Heart left ventricle (tissue), 16 donors: Measurements from ENCODE around the gene CYB561. TPM values are rescaled to one million over a fixed set of nuclear protein-coding genes. Genes with fewer than 3 reads are reported as not detected.

Source experiments
- ATAC-seq, 4 donors: fragments of 200-7000 bp; cut with Tn5 transposase; one replicate each; pipeline ENCODE4 v1.9.1; 2020 to 2022; ENCODE audit warnings: moderate library complexity in 4 of 4, mild to moderate bottlenecking in 3 of 4, moderate number of reproducible peaks in 1 of 4
- DNase-seq, 5 donors: peaks; one replicate each; pipeline ENCODE4 v3.0.0-alpha.2; 2020
- H3K27ac ChIP-seq, 12 donors: fragments of 200-600 bp; sonication (generic) in 4 of 12; one replicate each; pipeline versions ENCODE4 v1.5.0 to v1.8.0; 2016 to 2022; ENCODE audit warnings: mild to moderate bottlenecking in 2 of 12
- H3K27me3 ChIP-seq, 9 donors: fragments of 200-600 bp; sonication (generic) in 2 of 9; one replicate each; pipeline versions ENCODE4 v1.5.1 to v1.8.0; 2016 to 2022; ENCODE audit warnings: mild to moderate bottlenecking in 3 of 9
- H3K36me3 ChIP-seq, 9 donors: fragments of 200-600 bp; sonication (generic) in 2 of 9; one replicate each; pipeline versions ENCODE4 v1.5.0 to v1.8.0; 2018 to 2022; ENCODE audit warnings: mild to moderate bottlenecking in 2 of 9
- H3K4me1 ChIP-seq, 12 donors: fragments of 200-600 bp; sonication (generic) in 4 of 12; one replicate each; pipeline versions ENCODE4 v1.5.0 to v1.8.0; 2016 to 2022; ENCODE audit warnings: mild to moderate bottlenecking in 3 of 12
- H3K4me3 ChIP-seq, 12 donors: fragments of 200-600 bp; sonication (generic) in 4 of 12; one replicate each; pipeline versions ENCODE4 v1.5.0 to v1.8.0; 2017 to 2022; ENCODE audit warnings: mild to moderate bottlenecking in 9 of 12, moderate library complexity in 4 of 12
- H3K9me3 ChIP-seq, 12 donors: fragments of 200-600 bp; sonication (generic) in 4 of 12; one replicate each; pipeline versions ENCODE4 v1.5.0 to v1.8.0; 2016 to 2022; ENCODE audit warnings: mild to moderate bottlenecking in 1 of 12
- POLR2A ChIP-seq, 2 donors: fragments of 450-650 bp; IDR thresholded peaks; one replicate each; pipeline ENCODE4 v1.6.1; 2017; ENCODE audit warnings: antibody characterized with exemption in 2 of 2, mild to moderate bottlenecking in 2 of 2, moderate library complexity in 2 of 2
- WGBS, 4 donors: extraction: QIAGEN DNeasy Blood & Tissue Kit in 2 of 4; methylation state at CpG; one replicate each; pipeline versions ENCODE4 v1.1.5 to v1.1.7; 2013 to 2018; 5-methylcytosine and 5-hydroxymethylcytosine counted together
- intact Hi-C, 10 donors: fragments of 100-400 bp; cut with DNase I; formaldehyde crosslinking; loops; one replicate each; pipeline versions ENCODE4 v1.11.1 to v1.14.2; 2022
- long read RNA-seq, 3 donors: library from polyadenylated mRNA; unstranded; transcript quantifications; one replicate each; pipeline ENCODE4 v2.0.0, GENCODE V29; 2020 to 2021
- polyA plus RNA-seq, 2 donors: library from polyadenylated mRNA; stranded (reverse); fragments of 200-250 nt; gene quantifications; one replicate each; pipeline ENCODE4 v1.2.3, GENCODE V29; 2013
- total RNA-seq, 9 donors: library from RNA; depleted of rRNA in 2 of 9; stranded (reverse); fragments of >200 nt in 2 of 9; fragmentation: NEBNext Ultra II Directional in 3 of 9; extraction: Animal tissue kit (Norgen Biotek cat#: 25700) in 3 of 9; gene quantifications; one replicate each; pipeline versions ENCODE4 v1.1.0 to v1.2.4, GENCODE V29; 2016 to 2023
- TF ChIP-seq, protein P1 (sequence below), 12 donors: fragments of 200-600 bp; sonication (generic) in 4 of 12; IDR thresholded peaks; one replicate each; pipeline versions ENCODE4 v1.5.0 to v1.8.0; 2018 to 2022; ENCODE audit warnings: antibody characterized with exemption in 12 of 12, mild to moderate bottlenecking in 5 of 12
- donor health status: ischemic (EF 13 %, LVEDD 7.1; RV severe dilation, severe dysfunction).
- donor health status: healthy with polysubstance abuse.
- donor health status: DM: no; HTN: yes; CAD: no.
- donor health status: DM: no; HTN: no; CAD: no.
- donor health status: ischemic (EF 25% LVEDD 6.9; RV normal size, moderate dysfunction).
- donor health status: ischemic (EF 25% LVEDD 5.7; RV mildly dilated, moderate dysfunction).
- donor health status: healthy.
- donor health status: DM: yes; HTN: yes; CAD: no.
- donor health status: ischemic (EF 35%, LVEDD 5.7; RV mildly dilated, moderate dysfunction).
- donor health status: nonischemic (EF 11% LVEDD 7.7; RV severe dilation, severe dysfunction).
- donor health status: DM: yes; HTN: yes; CAD: no.
- donor health status: PGD.
- donor health status: ischemic (EF 29% LVEDD 5.4; RV normal size, mild dysfunction).
- donor health status: nonischemic (EF 23%, LVEDD 6.1; RV moderate dilation, normal function).

The CYB561 gene, protein sequence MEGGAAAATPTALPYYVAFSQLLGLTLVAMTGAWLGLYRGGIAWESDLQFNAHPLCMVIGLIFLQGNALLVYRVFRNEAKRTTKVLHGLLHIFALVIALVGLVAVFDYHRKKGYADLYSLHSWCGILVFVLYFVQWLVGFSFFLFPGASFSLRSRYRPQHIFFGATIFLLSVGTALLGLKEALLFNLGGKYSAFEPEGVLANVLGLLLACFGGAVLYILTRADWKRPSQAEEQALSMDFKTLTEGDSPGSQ
- total RNA-seq (10 to 100 TPM in 2 of 9 donors, 1 to 10 TPM in 7; 4.8 to 19.2 (median 8.6) TPM), polyA plus RNA-seq (10 to 100 TPM in 1 of 2 donors, 1 to 10 TPM in 1; 5.0 to 18.1 TPM)
- long read RNA-seq, donor 1, partial matches to known transcripts = 0 of 12 reads
- long read RNA-seq, donor 1, other reads (novel, unspliced or antisense) = 6 of 12 reads
- long read RNA-seq, donor 2, transcript CYB561-201 (6 exons, 3,001 nt) = major isoform, 22 of 34 reads
- long read RNA-seq, donor 2, partial matches to known transcripts = 2 of 34 reads
- long read RNA-seq, donor 2, other reads (novel, unspliced or antisense) = 5 of 34 reads
- long read RNA-seq, donor 3, partial matches to known transcripts = 4 of 12 reads
- long read RNA-seq, donor 3, other reads (novel, unspliced or antisense) = 1 of 12 reads

DNA sequence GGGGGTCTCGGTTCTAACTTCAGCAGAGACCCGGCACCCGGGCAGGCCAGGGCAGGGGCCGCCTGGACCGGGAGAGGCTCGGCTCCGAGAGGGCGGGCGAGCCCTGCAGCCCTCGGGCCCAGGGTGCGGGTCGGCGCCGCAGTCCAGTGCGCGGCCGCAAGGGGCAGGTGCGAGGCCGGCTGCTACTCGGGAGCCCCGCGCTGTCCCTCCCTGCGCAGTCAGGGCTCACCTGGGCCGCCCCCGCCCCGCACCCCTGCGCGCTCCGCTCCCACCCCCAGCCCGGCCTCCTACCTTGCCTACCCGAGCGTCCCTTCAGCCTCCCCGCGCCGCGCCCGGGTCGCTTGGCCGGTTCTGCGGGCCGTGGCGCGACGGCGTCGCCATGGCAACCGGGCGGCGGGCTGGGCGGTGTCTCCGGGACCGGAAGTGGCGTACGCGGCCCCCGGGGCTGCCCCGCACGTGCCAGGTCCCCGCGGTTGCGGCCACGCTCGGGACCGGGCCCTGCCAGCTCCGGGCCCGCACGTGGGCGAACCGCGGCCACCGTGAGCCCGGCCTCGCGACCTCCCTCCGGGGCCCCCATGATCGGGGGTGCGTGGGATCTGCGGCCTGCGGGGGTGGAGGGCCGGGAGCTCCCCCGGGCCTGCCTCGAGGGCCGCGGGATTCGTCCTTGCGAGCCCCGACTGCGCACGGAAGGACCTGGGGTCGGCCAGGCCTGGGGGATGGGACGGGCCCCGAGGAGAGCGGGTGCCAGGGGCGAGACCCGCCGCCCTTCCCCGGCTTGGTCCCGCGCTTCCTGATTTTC is at the start of gene CYB561:
Gene CYB561, minus strand, starts transcription at position 353 of the 799 bp plus-strand sequence. CDS start 8,759 bp downstream, outside the sequence.
- DNase-seq (peak; percentile 68 to 89 (median 79)), ATAC-seq (peak in 3 of 4 donors; percentile 23 to 85 (median 80))
- peaks cover 3 to 65% (median 38%) of the 10 kb centered on the region in 12 donors for H3K4me1 ChIP-seq
- H3K9me3 ChIP-seq = no peaks in the 10 kb centered on the region
- intact Hi-C loops = loop anchor here in 4 of 10 donors (2.0 to 10.0 kb wide), 5 partner anchors 29 to 106 kb away; partner anchors contain the start of genes ACE (in 1 of the 4) and DCAF7 (in 1 of the 4)
- peak within 1 kb of the TSS; percentile 34 to 84 (median 66) for H3K4me3 ChIP-seq
- WGBS, 4 donors = 1 to 8% (median 2%) methylated on average over 11 to 99 of the region's 99 CpGs
- no peaks in the 10 kb centered on the region for H3K27me3 ChIP-seq
- TF ChIP-seq POLR2A (IDR thresholded peaks at IDR 0.05) = no peak
- TF ChIP-seq, protein P1, sequence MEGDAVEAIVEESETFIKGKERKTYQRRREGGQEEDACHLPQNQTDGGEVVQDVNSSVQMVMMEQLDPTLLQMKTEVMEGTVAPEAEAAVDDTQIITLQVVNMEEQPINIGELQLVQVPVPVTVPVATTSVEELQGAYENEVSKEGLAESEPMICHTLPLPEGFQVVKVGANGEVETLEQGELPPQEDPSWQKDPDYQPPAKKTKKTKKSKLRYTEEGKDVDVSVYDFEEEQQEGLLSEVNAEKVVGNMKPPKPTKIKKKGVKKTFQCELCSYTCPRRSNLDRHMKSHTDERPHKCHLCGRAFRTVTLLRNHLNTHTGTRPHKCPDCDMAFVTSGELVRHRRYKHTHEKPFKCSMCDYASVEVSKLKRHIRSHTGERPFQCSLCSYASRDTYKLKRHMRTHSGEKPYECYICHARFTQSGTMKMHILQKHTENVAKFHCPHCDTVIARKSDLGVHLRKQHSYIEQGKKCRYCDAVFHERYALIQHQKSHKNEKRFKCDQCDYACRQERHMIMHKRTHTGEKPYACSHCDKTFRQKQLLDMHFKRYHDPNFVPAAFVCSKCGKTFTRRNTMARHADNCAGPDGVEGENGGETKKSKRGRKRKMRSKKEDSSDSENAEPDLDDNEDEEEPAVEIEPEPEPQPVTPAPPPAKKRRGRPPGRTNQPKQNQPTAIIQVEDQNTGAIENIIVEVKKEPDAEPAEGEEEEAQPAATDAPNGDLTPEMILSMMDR (IDR thresholded peaks at IDR 0.05) = peak; percentile 16 to 65 (median 52)
- no peaks in the 10 kb centered on the region for H3K36me3 ChIP-seq
- H3K27ac ChIP-seq = peak within 1 kb of the TSS; percentile 67 to 93 (median 88)

DNA sequence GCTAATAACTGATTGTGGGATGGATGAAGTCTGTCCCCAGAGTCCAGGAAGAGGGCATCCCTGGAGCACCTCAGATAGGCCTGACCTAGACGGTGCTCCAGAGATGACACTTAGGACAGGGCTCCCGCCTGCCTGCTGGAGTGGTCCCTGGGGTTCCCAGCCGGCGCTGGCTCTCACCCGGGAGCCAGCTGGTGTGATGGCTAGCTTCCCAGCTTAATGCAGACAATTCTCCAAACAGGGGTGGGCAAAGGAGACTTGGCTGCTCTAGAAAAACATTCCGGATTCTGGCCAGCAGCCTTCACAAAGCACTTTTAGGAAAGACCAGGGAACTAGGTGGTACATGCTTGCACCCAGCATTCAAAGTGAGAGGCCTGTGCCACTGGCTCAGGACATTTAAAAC is 49.4 kb upstream of the CYB561 start:
- H3K9me3 ChIP-seq = no peaks in the 10 kb centered on the region
- H3K36me3 ChIP-seq = peaks cover 0 to 10% (median 0%) of the 10 kb centered on the region in 9 donors
- TF ChIP-seq POLR2A (IDR thresholded peaks at IDR 0.05) = no peak
- TF ChIP-seq, protein P1 (IDR thresholded peaks at IDR 0.05) = no peak
- ATAC-seq = no peak
- no peak overlapping the region for H3K4me3 ChIP-seq
- intact Hi-C loops = no loop called here
- DNase-seq = peak in 2 of 5 donors; percentile 11 to 49
- H3K27ac ChIP-seq = no peak overlapping the region
- 71 to 81% (median 76%) methylated on average over 1 to 6 of the region's 6 CpGs for WGBS, 4 donors
- no peaks in the 10 kb centered on the region for H3K27me3 ChIP-seq
- no peaks in the 10 kb centered on the region for H3K4me1 ChIP-seq

DNA sequence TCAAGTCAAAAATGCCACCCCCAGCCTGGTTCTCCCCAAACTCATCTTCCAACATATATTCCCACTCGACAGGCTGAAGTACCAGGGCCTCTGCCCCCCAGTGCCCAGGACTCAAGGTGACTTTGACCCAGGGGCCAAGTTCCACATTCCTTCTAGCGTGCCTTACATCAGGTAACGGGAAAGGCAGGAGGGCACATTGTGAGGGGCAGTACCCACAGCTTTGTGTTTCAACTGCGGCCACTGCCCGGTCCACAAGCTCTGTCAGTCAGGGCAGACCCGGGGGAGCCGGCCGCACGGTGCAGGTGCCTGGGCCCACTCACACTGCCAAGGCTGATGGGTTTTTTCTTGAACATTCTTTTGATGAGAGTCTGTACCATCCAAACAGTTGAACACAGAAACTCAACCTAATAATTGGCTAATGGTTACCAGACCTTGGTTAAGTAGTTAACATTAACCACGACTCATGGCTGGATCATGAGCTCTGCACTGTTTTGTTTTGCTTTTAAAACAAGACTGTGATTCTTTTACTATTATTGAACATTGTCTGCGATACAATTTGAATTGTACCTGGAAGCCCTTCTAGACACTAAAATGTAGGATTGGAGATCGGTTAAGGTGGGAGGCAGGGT is 48.3 kb upstream of the CYB561 start:
- peaks cover 0 to 14% (median 0%) of the 10 kb centered on the region in 9 donors for H3K36me3 ChIP-seq
- no peak overlapping the region for H3K27ac ChIP-seq
- intact Hi-C loops = no loop called here
- H3K4me1 ChIP-seq = no peaks in the 10 kb centered on the region
- ATAC-seq (no peak), DNase-seq (peak in 1 of 5 donors; percentile 23)
- TF ChIP-seq POLR2A (IDR thresholded peaks at IDR 0.05) = no peak
- H3K9me3 ChIP-seq = no peaks in the 10 kb centered on the region
- H3K4me3 ChIP-seq = no peak overlapping the region
- no peaks in the 10 kb centered on the region for H3K27me3 ChIP-seq
- 91 to 95% (median 94%) methylated on average over 9 to 12 of the region's 12 CpGs for WGBS, 4 donors

DNA sequence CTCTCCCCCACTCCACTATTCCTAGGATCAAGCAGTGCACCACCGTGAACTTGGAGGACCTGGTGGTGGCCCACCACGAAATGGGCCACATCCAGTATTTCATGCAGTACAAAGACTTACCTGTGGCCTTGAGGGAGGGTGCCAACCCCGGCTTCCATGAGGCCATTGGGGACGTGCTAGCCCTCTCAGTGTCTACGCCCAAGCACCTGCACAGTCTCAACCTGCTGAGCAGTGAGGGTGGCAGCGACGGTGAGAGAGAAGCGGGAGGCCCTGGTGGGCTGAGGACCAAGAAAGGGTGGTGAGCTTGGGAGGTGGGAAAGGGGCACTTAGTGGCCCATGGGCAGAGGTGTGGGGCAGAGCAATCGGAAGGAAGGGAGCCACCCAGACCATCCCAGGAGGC is 47.3 kb upstream of the CYB561 start:
- Histone ChIP-seq H3K9me3 (no peaks in the 10 kb centered on the region), H3K4me3 (no peak overlapping the region), H3K4me1 (no peaks in the 10 kb centered on the region), H3K27ac (no peak overlapping the region), H3K27me3 (no peaks in the 10 kb centered on the region), H3K36me3 (peaks cover 0 to 17% (median 0%) of the 10 kb centered on the region in 9 donors)
- intact Hi-C loops = no loop called here
- ATAC-seq (no peak), DNase-seq (peak in 1 of 5 donors; percentile 20)
- WGBS, 4 donors = 93 to 95% (median 94%) methylated on average over 9 of the region's 9 CpGs
- no peak for TF ChIP-seq POLR2A (IDR thresholded peaks at IDR 0.05)
- TF ChIP-seq, protein P1 (IDR thresholded peaks at IDR 0.05) = no peak
